Measurements from ENCODE around the gene TTYH2.

TTYH2 gene

GRCh38 chr17:74214484-74215341, 1.3 kb downstream of the TTYH2 start:
- DNase-seq (ENCODE audit: low read depth in 2 of 2) = no peak

DNA sequence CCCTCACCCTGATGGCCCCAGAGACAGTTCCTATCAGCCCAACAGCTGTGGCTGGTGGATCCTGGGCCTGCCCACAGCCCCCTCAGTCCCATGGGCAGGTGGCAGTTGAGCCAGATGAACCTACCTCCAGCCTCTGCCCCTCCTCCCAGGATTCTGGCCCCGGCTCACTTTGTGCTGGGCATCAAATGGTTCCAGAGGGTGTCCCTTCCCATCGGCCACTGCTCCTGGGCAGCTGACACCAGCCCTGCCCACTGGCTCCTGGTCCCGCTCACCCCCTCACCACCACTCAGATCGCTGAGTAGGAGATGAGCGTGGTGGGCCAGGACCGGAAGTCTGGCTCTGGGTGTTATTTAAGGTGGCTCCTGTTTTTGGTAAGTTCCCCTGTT, 2.0 kb downstream of the TTYH2 start:
- no peak for DNase-seq (ENCODE audit: low read depth in 2 of 2)

- no peak for DNase-seq (ENCODE audit: low read depth in 2 of 2)
Measured at GRCh38 chr17:74216505-74216904, 3.1 kb downstream of the TTYH2 start.

GRCh38 chr17:74217037-74217730, 3.8 kb downstream of the TTYH2 start:
- no peak for DNase-seq (ENCODE audit: low read depth in 2 of 2)

DNA sequence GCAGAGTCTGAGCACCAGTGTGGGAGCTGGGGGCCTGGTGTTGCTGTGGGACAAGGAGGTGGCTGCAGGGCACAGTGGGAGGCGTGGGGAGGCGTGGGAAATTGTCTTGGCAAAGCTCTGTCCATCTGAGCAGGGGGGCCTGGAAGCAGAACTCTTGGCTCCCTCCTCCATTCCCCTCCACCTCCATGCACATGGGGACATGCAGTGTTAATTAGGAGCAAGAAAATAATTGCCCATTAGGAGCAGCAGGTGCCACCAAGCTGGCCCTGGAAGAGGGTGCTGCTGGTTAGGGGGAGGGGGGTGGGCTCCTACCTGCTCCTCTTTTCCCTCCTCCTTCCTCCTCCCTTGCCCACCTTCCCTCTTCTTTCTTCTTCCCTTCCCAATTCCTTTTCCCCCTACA, 4.5 kb downstream of the TTYH2 start:
- no peak for DNase-seq (ENCODE audit: low read depth in 2 of 2)

DNA sequence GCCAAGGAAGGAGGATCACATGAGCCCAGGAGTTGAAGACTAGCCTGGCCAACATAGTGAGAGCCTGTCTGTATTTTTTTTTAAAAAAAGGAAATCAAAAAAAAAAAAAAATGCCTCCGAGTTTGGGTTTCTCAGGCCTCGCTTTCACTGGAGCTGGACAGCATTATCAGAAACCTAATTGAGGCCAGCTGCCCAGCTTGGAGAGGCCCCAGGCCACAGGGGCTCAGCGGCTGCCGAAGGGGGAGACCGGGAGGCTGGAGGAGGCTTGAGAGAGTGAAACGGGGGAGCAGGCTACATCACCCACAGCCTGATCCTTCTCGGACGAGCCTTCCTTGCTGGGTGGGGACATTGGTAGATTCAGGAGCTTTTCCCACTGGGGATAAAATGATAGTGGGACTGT, 5.1 kb downstream of the TTYH2 start:
- DNase-seq (ENCODE audit: low read depth in 2 of 2) = no peak

DNA sequence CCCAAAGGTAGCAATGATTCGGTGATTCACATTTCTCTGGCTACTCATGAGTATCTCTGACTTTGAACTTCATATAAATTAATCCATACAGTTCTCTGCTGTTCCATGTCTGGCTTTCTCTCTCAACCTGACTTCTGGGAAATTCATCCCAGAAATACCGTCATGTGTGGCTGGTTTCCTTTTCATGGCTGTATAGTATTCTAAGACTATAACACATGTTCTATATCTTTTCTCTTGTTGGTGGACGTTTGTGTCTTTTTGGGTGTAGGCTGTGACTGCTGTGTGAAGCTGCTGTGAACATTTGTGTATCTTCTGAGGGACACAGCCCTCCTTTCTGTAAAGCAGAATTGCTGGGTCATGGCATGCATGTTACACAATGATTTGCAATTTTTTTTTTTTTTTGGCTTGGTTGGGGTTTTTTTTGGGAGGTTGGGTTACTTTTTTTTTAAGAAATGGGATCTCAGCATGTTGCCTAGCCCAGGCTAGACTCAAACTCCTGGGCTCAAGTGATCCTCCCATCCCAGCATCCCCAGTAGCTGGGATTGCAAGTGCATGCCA, 6.3 kb downstream of the TTYH2 start:
- DNase-seq (ENCODE audit: low read depth in 2 of 2) = no peak

DNA sequence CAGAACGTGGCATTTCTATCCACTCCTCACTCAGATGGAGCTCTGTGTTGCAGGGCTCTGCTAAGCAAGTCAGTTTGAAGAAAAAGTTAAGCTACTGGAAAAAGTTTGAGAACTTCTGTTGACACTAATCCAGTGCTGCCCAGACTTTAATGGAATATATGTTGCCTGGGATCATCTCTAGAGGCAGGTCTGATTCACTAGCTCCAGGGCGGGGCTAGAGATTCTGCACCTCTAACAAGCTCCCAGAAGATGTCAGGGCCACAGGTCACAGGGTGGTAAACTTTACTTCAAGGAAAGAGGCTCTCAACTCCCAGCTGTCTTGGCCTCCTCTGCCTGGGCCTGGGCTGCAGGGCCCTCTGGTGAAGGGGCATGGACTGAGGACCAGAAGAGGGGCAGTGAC, 6.8 kb downstream of the TTYH2 start:
- DNase-seq (ENCODE audit: low read depth in 2 of 2) = no peak

- DNase-seq (ENCODE audit: low read depth in 2 of 2) = no peak
Measured at GRCh38 chr17:74220946-74221818, 7.8 kb downstream of the TTYH2 start.

GRCh38 chr17:74222399-74222798, 9.0 kb downstream of the TTYH2 start:
- DNase-seq (ENCODE audit: low read depth in 2 of 2) = no peak

- no peak for DNase-seq (ENCODE audit: low read depth in 2 of 2)
Measured at GRCh38 chr17:74223901-74224300, 10.5 kb downstream of the TTYH2 start.

GRCh38 chr17:74224959-74225725, 11.8 kb downstream of the TTYH2 start:
- no peak for DNase-seq (ENCODE audit: low read depth in 2 of 2)

- no peak for DNase-seq (ENCODE audit: low read depth in 2 of 2)
Measured at GRCh38 chr17:74226252-74226651, 12.9 kb downstream of the TTYH2 start.

DNA sequence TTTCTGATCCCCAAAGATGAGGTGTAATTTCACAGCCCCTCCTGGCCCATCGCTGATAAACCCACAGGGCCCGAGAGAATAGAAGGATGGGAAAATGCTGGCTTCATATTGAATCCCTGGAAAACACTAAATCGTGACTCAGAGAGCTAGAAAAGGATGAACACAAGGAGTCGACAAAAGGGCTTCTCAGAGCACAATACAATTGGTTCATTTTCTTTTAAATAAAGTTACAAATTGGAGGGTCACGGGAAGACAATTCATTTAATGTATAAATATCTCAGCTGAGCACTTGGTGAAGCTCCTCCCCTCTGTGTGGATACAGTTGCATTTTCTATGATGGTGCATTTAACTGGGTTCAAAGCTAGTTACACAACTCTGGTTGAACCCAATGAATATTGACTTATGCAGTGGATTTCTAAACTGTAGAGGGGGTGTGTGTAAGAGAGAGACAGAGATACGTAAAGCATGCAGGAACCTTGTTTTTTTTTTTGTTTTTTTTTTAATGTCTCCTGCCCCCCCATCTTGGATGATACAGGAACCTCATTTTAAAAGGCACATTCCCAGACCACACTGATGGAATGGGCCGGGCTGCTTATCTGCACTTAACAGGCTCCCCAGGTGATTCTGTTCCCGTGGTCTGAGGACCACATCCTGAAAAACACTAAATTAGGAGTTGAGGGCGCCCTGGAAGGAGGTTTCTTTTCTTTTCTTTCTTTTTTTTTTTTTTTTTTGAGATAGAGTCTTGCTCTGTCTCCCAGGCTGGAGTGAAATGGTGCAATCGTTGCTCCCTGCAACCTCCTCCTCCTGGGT, 14.1 kb downstream of the TTYH2 start:
- no peak for DNase-seq (ENCODE audit: low read depth in 2 of 2)

DNA sequence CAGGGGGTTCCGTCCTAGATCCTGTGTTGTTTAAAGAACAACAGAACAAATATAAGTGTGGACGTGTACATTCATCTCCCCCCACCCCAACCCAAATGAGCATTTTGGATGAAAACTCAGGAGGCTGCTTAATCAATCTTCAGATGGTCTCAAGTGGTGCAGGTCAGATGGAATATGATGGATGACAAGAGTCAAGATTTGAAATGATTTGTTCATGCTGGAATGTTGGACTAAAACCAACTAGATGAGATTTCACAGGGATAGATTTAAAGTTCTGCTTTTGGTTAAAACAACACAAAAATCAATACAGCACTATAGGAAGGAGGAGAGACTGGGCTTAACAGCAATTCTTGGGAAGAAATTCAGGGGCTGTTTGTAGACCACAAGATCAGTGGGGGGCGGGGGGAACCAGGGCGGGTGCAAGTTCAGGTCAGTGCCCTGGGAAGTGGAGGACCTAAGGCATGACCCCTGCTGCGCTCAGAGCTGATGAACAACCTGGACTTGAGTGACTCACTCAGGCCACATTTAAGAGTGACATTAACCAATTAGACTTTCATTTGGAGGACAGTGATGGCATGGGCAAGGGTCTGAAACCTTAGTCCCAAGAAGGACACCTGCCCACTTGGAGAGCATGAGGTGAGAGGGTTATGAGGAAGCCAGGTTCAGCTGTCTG, 15.1 kb downstream of the TTYH2 start:
- DNase-seq (ENCODE audit: low read depth in 2 of 2) = no peak

DNA sequence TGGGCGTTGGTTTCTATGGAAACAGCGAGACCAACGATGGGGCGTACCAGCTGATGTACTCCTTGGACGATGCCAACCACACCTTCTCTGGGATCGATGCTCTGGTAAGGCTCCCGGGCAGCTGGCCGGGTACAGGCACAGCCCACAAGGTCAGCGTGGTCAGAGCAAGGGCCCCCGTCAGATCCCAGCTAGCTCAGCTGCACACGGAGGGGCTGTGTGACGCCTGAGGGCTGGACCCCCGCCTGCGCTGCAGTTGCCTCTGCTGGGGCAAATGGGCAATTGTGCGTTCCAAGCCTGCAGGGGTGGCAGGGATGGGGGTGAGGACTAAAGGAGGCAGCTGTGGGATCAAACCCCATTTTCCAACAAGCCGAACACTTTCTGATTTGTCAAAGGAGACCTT, 17.5 kb downstream of the TTYH2 start:
- no peak for DNase-seq (ENCODE audit: low read depth in 2 of 2)

DNA sequence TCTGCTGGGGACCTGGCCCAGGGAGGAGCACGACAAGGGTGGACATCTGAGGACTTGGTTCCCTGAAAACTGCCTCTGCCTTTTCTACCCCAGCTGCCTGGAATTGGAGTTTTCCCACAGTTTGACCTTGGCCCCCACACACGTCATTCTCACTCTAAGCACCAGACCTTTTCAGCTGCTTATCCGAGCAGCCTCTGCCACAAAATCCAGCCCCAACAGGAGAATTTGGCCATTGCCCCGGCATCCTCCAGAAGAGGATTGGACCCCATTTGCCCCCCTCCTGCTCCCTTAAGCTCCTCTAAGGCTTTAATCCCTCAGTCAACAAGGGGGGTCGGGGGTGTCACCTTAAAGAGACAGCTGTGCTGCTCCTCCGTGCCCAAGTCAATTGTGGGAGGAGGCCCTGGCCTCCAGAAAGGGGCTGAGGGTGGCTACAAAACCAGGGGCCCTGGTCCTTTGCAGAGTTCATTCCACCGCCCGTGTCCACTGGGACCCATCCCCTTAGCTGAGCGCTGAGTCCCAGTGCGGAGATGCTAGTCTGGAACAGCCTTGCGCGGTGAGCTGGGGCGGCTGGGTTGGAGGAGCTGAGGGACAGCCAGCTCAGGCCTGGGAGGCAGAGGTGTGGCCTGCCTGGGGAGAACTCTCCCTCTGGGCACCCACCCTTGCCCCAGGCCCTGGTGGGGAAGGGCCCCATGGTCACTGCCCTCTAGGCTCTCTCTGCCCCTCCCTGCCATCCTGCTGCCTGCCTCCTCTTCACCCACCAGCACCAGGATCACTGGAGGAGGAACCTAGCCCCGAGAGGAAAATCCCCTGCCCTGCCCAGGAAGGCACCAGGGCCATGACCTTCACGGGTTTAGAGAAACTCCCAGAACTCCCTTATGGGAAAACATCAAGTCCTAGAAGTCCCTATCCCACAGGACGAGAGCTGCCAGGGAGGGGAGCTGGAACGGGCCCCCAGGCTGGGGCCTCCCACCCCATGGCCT, 18.8 kb downstream of the TTYH2 start:
- DNase-seq (ENCODE audit: low read depth in 2 of 2) = no peak

DNA sequence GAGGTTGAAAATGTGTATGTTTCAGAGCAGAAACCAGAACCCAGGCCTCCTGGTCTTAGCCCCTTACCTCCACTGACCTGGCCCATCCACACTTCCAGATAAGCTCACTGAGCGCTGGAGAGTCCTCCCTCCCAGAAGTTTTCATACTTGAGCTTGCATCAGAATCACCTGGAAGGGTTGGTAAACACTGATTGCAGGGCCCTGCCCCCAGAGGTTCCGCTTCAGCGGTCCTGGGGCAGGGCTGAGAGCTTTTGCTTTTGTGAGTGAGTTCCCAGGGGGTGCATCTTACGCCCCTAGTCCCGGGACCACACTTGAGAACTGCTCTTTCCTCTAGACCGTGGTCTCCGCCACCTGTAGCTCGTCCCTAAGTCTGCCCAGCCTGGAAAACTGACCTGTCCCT, 20.6 kb downstream of the TTYH2 start:
- no peak for DNase-seq (ENCODE audit: low read depth in 2 of 2)

DNA sequence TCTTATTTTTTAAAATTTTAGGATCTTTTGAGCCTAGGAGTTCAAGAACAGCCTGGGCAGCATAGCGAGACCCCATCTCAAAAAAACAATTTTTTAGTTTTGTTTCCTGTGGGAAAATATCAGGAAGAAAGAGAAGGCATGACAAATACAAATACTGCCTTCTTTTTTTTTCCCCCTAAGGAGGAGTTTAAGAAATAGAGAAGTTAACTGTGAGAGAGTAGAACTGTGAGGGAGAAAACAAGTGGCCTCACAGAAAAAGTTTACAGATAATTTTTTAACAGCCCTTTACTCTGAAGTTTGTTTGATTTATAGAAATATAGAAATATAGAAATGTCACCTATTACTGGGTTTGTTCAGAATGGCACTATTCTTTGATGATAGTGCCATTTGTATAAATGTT, 21.1 kb downstream of the TTYH2 start:
- no peak for DNase-seq (ENCODE audit: low read depth in 2 of 2)

All from stimulated activated CD8-positive, alpha-beta memory T cell treated with anti-CD3 and anti-CD28 coated beads, Interleukin-2, amount 100 ng/mL, for 1 hour (primary cell).